ENCODE data around the gene MMADHC.

GRCh38 chr2:149597668-149598326 lies 10.2 kb upstream of the MMADHC start:
- TF ChIP-seq, protein P1, sequence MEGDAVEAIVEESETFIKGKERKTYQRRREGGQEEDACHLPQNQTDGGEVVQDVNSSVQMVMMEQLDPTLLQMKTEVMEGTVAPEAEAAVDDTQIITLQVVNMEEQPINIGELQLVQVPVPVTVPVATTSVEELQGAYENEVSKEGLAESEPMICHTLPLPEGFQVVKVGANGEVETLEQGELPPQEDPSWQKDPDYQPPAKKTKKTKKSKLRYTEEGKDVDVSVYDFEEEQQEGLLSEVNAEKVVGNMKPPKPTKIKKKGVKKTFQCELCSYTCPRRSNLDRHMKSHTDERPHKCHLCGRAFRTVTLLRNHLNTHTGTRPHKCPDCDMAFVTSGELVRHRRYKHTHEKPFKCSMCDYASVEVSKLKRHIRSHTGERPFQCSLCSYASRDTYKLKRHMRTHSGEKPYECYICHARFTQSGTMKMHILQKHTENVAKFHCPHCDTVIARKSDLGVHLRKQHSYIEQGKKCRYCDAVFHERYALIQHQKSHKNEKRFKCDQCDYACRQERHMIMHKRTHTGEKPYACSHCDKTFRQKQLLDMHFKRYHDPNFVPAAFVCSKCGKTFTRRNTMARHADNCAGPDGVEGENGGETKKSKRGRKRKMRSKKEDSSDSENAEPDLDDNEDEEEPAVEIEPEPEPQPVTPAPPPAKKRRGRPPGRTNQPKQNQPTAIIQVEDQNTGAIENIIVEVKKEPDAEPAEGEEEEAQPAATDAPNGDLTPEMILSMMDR (IDR thresholded peaks at IDR 0.05): peak; percentile 41 to 86 (median 76)
- TF ChIP-seq POLR2A (IDR thresholded peaks at IDR 0.05) (no peak), POLR2AphosphoS5 (IDR thresholded peaks at IDR 0.05) (no peak), EP300 (IDR thresholded peaks at IDR 0.05) (no peak)
